ENCODE data around the gene EIPR1.

EIPR1 gene

DNA sequence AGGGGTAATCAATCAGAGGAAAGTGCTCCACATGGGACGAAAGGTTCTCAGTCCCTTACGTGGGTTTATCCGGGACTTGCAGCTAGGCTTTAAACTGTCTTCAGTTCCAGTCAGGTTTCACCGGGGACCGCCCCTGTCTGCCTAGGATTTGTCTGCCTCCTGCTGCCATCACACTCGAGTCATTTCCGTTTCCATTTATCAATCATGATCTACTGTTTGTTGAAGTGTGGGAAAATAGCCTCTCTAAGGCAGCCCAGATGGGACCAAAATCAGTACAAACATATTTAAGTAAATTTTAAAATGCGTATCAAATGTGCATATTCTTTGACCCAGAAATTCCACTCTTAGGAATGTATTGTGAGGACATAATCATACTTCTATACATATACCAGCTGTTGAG lies 12.4 kb upstream of the EIPR1 start:
- Histone ChIP-seq H3K4me3 (ENCODE audit: low read depth in 1 of 2, low read length in 1 of 2) (no peak overlapping the region), H3K36me3 (peaks cover 54% of the 10 kb centered on the region)
- TF ChIP-seq, protein P1, sequence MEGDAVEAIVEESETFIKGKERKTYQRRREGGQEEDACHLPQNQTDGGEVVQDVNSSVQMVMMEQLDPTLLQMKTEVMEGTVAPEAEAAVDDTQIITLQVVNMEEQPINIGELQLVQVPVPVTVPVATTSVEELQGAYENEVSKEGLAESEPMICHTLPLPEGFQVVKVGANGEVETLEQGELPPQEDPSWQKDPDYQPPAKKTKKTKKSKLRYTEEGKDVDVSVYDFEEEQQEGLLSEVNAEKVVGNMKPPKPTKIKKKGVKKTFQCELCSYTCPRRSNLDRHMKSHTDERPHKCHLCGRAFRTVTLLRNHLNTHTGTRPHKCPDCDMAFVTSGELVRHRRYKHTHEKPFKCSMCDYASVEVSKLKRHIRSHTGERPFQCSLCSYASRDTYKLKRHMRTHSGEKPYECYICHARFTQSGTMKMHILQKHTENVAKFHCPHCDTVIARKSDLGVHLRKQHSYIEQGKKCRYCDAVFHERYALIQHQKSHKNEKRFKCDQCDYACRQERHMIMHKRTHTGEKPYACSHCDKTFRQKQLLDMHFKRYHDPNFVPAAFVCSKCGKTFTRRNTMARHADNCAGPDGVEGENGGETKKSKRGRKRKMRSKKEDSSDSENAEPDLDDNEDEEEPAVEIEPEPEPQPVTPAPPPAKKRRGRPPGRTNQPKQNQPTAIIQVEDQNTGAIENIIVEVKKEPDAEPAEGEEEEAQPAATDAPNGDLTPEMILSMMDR (IDR thresholded peaks at IDR 0.05) = no peak

DNA sequence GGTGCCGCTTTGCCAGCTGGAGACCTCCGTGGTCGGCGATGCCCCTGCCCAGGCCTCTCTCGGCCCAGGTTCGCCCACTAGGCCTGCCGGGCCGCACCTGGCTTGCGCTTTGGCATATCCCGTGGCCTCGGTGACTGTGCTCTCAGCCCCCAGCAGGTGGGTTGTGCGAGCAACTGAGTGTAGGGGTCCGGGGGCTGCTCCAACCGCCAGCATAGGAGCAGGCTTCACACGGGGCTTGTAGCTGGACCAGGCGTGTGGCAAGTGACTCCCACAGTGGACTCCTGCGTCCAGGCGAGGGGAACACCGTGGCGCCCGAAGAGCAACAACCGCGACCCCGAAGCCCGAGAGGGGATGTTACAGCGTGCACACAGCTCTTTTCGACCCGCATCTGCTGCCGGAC lies 11.6 kb upstream of the EIPR1 start:
- H3K4me3 ChIP-seq (ENCODE audit: low read depth in 1 of 2, low read length in 1 of 2) = no peak overlapping the region
- H3K4me1 ChIP-seq (ENCODE audit: control insufficient read depth in 1 of 2, insufficient read depth in 1 of 2, low read depth in 1 of 2, low read length in 1 of 2) = no peaks in the 10 kb centered on the region
- H3K9me3 ChIP-seq = no peaks in the 10 kb centered on the region
- H3K36me3 ChIP-seq = peaks cover 54% of the 10 kb centered on the region
- TF ChIP-seq, protein P1 (IDR thresholded peaks at IDR 0.05) = no peak
- H3K27ac ChIP-seq = no peak overlapping the region
- no peaks in the 10 kb centered on the region for H3K27me3 ChIP-seq

More for the DNA sequence above, 12.4 kb upstream of the EIPR1 start:
- Histone ChIP-seq H3K27ac (no peak overlapping the region), H3K9me3 (no peaks in the 10 kb centered on the region), H3K4me1 (ENCODE audit: control insufficient read depth in 1 of 2, insufficient read depth in 1 of 2, low read depth in 1 of 2, low read length in 1 of 2) (no peaks in the 10 kb centered on the region), H3K27me3 (no peaks in the 10 kb centered on the region)

DNA sequence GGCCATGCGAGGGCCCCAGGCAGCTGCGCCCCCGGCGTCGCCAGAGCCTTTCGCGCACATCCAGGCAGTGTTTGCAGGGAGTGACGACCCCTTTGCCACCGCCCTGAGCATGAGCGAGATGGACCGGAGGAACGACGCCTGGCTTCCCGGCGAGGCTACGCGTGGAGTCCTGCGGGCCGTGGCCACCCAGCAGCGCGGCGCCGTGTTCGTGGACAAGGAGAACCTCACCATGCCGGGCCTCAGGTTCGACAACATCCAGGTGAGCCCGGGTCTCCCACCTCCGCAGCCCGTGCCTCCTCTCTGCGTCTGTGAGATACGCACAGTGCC lies 10.8 kb upstream of the EIPR1 start:
- Histone ChIP-seq H3K27me3 (no peaks in the 10 kb centered on the region), H3K4me3 (ENCODE audit: low read depth in 1 of 2, low read length in 1 of 2) (no peak overlapping the region), H3K4me1 (ENCODE audit: control insufficient read depth in 1 of 2, insufficient read depth in 1 of 2, low read depth in 1 of 2, low read length in 1 of 2) (no peaks in the 10 kb centered on the region), H3K36me3 (peaks cover 54% of the 10 kb centered on the region), H3K27ac (no peak overlapping the region), H3K9me3 (no peaks in the 10 kb centered on the region)
- TF ChIP-seq, protein P1 (IDR thresholded peaks at IDR 0.05) = no peak

DNA sequence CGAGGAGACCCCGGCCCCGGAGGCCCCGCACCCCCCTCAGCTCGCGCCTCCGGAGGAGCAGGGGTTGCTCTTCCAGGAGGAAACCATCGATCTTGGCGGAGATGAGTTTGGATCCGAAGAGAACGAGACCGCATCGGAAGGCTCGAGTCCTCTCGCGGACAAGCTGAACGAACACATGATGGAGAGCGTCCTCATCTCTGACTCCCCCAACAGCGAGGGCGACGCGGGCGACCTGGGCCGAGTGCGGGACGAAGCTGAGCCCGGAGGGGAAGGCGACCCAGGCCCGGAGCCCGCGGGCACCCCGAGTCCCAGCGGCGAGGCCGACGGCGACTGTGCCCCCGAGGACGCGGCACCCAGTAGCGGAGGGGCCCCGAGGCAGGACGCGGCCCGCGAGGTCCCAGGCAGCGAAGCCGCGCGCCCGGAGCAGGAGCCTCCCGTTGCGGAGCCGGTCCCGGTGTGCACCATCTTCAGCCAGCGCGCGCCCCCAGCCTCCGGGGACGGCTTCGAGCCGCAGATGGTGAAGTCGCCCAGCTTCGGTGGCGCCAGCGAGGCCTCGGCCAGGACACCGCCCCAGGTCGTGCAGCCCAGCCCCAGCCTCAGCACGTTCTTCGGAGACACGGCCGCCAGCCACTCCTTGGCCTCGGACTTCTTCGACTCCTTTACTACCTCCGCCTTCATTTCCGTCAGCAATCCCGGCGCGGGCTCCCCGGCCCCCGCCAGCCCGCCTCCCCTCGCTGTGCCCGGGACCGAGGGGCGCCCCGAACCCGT lies 10.2 kb upstream of the EIPR1 start:
- TF ChIP-seq, protein P1 (IDR thresholded peaks at IDR 0.05) = no peak
- Histone ChIP-seq H3K27ac (no peak overlapping the region), H3K4me3 (ENCODE audit: low read depth in 1 of 2, low read length in 1 of 2) (no peak overlapping the region), H3K36me3 (peaks cover 54% of the 10 kb centered on the region), H3K27me3 (no peaks in the 10 kb centered on the region), H3K9me3 (no peaks in the 10 kb centered on the region), H3K4me1 (ENCODE audit: control insufficient read depth in 1 of 2, insufficient read depth in 1 of 2, low read depth in 1 of 2, low read length in 1 of 2) (no peaks in the 10 kb centered on the region)

DNA sequence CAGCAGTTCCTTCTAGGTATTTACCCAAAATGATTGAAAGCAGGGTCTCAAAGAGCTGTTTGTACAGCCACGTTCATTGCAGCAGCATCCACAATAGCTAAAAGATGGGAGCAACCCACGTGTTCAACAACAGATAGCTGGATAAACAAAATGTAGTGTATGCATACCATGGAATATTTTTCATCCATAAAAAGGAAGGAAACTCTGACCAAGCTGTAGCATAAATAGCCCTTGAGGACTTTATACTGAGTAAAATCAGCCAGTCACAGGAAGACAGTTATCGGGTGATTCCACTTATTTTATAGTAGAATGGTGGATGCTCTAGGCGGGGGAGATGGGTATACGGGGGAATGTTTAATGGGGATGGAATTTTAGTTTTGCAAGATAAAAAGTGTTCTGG lies 9.4 kb upstream of the EIPR1 start:
- Histone ChIP-seq H3K4me3 (ENCODE audit: low read depth in 1 of 2, low read length in 1 of 2) (no peak overlapping the region), H3K27me3 (no peaks in the 10 kb centered on the region), H3K36me3 (peaks cover 53% of the 10 kb centered on the region), H3K27ac (no peak overlapping the region), H3K4me1 (ENCODE audit: control insufficient read depth in 1 of 2, insufficient read depth in 1 of 2, low read depth in 1 of 2, low read length in 1 of 2) (no peaks in the 10 kb centered on the region), H3K9me3 (no peaks in the 10 kb centered on the region)
- TF ChIP-seq, protein P1 (IDR thresholded peaks at IDR 0.05) = no peak
